Measurements from ENCODE around the gene GART.
"Not testable (repeated sequence)": the region's sequence is repeated elsewhere in the genome, so short reads cannot be mapped to it uniquely, and the experiment has no call there.

Gene GART

GRCh38 chr21:33511639-33512038 lies 30.3 kb downstream of the GART start:
- no peak for DNase-seq

- DNase-seq: no peak
Observed at GRCh38 chr21:33510826-33511225, 31.1 kb downstream of the GART start.

- DNase-seq: not testable (repeated sequence)
Observed at GRCh38 chr21:33507003-33507402, 34.9 kb downstream of the GART start.

- no peak for DNase-seq
Observed at GRCh38 chr21:33505833-33506232, 36.1 kb downstream of the GART start.

DNA sequence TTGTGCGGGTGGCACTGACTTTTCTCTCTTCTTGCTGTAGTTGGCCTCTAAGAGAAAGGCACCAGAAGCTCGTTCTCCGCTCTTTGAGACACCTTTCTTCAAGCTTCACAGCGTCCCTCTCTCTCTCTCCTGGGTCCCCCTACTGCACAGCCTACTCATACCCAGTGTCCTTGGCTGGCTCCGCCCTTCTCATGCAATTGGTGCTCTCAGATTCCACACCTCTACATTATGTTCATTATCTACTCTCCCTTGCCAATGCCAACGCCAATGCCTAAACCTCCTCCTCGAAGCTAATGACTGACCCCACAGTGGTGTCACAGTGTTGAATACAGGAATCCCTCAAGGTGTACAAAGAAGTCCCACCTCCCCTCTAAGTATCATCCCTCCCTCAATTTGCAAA lies 45.6 kb downstream of the GART start:
- DNase-seq: no peak

DNA sequence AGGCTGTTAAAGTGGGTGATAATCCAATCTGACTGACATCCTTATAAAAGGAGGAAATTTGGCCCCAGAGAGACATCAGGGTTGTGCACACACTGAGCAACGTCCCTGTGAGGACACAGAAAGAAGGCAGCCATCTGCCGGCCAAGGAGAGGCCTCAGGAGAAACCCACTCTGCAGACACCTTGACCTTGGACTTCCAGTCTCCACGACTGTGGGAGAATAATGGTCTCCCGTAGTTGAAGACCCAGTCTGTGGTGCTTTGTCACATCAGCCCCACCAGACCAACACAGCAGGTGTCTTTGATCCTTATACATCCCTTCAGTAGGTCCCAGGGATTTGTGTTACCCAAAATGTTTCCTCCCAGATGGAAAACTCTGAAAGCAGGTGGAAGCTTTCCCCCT lies 46.2 kb downstream of the GART start:
- no peak for DNase-seq

DNA sequence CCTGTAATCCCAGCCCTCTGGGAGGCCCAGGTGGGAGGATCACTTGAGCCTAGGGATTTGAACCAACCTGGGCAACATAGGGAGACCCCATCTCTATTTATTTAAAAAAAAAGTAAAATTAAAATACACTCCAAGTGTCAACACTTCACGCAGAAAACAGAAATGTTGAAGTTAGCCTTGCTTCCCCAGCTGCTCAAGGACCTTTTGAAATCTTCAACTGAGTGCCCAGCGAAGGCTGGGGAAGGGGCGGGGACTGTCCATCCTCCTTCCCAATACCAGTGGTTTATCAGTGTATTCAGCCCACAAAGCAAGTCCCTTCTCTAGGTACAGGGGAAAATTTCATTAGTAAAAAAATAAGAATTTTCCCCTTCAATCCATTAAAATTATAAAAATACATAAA lies 48.2 kb downstream of the GART start:
- no peak for DNase-seq

DNA sequence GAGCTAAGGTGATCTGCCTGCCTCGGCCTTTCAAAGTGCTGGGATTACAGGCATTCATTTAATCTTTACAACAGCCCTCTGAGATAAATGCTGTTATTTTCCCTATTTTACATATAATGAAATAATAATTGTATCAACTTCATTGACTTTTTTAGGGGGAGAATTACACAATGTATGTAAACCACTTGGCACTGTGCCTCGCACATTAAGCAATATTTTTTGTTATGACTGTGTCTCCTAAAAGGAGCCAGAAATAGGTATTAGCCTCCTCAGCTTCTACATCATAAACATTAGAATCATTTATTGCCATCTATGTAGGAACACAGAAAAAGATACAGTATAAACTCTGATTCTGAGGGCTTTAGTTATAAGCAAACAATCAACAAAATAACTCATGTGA lies 49.3 kb downstream of the GART start:
- no peak for DNase-seq

GRCh38 chr21:33491373-33492102 lies 50.4 kb downstream of the GART start, which contains the start of gene DNAJC28:
TSS of gene DNAJC28 (minus strand) at chr21:33491716. CDS start at chr21:33489393, 2,323 bp downstream.
- peak; percentile 96 for DNase-seq

DNA sequence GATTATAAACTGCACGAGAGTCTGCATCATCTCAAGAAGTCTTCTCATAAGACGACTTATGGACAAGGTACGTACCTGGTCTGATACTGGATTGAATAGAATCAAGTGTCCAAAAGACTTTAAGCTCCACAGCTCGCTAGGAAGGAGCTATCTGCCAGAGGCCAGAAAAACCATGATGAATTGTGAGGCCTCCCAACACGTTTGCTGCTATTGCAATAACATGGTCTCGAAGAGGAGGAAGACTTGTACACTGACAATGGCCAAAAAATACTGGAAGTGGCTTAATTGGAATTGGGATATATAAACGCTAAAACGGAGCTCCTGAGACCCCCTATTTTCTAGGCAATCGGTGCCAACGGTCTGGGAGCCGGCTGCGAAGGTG lies 50.9 kb downstream of the GART start:
- DNase-seq: no peak

DNA sequence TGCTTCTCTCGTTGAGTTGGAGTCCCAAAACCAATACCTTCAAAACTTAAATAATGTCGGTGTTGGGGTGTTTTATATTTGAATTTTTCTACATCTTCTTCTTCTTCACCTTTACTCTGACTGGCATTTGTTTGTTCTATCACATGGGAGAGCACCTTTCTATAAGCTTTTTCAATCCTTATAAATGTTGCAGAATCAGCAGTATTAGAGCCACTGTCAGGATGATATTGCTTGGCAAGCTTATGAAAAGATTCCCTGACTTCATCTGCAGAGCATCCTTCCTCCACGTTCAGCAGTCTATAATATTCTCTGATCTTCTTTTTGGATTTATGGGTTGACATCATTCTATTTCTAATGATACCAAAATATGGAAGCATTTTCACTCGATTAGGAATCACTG lies 53.0 kb downstream of the GART start:
- DNase-seq: no peak

DNA sequence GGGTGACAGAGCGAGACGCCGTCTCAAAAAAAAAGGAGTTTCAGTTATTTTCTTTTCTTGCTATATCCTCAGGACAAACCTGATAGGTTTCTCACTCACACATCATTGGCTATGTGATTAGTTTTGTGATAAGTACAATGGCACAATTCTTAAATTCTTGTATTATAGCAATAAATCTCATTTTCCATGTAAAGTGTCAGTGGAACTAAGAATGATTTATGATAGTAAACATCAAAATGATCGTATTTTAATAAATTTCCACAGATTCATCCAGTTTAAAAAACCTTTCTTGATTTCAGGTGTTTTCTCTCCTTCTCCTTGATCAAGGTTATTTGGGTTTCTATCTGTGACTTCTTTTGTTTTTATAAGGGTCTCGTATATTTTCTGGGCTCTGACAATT lies 53.9 kb downstream of the GART start:
- DNase-seq: no peak

DNA sequence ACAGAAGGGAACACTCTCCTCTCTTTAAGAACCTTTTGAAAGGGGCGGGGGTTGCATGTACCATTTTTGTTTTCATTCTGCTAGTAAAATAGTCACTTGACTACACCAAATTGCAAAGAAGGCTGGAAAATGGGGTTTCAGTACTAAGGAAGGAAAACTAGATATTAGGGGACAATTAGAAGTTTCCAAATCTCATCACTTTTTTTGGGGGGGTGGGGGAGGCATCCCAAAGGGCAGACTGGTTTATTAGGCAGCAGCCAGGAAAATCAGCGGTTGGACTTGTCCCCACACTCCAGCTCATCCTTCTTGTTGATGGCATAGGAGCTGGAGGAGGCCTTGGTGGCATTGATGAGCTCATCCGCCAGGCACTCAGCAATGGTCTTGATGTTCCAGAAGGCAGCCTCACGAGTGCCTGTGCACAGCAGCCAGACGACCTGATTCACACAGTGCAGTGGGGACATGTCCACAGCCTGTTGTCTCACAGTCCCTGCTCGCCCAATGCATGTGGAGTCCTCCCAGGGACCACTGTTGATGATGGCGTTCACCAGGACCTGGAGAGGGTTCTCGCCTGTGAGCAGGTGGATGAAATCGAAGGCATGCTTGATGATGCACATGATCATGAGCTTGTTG lies 60.5 kb downstream of the GART start:
- no peak for DNase-seq

GRCh38 chr21:33480481-33481103 lies 61.3 kb downstream of the GART start:
- DNase-seq: no peak

DNA sequence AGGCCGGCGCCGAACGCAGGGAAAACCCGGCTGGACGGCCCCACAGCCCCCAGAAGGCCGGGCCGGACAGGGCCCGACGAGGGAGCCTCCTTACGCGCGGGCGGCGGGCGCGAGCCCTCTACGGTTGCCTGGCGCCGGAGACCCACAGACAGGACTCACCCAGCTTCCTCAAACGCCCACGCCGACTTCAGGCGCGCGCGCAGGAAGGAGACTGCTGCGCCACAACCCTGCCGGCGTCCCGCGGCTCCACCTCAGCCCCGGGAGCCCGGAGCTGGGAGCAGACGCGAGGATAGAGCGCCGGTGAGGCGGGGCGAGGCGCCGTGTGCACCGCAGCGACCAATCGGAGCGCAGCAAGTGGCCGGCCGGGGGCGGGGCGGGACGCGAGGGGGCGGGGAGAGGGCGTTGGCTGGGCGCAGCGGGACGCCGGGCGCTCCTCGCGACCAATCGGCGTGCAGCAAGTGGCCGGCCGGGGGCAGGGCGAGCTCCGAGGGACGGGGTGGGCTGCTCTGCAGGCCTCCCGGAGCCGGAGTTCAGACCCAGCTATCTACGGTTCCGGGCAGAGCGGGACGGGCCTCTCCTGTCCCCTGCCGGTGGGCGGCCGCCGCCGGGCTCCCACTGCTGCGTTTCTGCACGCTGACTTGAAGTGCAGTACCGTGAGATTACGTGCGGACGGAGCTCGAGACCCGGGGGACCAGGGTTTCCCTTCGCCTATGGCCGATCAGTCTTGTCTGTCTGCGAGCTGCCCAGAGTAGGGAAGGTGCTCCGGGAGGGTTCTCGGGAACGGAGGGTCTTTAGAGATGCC lies 62.0 kb downstream of the GART start, which contains the start of gene TMEM50B:
Gene TMEM50B, minus strand, starts transcription at position 296 of the 802 bp plus-strand sequence. CDS start 11,089 bp downstream, outside the sequence.
- DNase-seq: peak; percentile 97

DNA sequence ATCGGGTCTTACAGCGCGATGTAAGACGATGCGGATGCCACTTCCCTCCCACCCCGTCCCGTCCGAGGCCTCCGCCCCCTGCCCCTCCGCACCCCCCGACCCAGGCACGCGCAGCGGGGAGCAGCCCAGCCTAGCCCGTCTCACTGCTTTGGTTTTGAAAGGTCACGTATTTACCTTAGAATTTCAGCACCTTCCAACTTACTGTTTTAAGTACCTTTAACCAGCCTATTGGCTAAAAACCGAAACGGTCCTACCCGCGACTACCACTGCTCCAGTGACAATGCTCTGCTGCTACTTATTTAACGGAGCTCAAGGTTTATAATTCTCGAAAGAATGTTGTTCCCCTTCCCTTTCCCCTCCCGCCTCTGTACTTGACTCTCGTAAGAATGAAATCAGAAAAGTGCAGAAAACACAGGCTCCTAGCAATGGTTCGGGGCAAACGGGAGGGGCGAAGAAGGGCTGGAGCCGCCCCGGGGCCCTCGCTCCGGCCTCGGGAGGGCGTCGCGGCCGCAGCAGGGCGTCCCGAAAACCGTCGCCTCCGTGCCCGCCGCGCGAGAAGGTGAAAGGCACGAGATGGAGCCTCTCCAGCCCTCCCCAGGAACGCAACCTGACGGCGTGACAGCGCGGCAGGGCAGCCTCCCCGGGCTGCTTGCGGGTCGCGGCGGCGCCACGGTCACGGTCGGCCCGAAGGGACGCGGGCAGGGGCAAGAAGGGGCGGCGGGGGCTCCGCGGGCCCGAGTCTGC lies 62.8 kb downstream of the GART start:
- no peak for DNase-seq

DNA sequence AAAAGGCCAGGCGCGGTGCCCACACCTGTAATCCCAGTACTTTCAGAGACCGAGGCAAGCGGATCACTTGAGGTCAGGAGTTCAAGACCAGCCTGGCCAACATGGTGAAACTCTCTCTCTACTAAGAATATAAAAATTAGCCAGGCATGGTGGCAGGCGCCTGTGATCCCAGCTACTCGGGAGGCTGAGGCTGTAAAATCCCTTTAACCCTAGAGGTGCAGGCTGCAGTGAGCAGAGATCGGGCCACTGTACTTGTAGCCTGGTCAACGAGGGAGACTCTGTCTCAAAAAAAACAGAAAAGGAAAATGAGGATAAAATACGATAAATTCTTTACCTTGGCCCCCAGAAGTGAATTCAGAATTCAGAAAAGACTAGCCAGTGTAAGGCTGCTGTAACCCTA lies 63.7 kb downstream of the GART start:
- no peak for DNase-seq

DNA sequence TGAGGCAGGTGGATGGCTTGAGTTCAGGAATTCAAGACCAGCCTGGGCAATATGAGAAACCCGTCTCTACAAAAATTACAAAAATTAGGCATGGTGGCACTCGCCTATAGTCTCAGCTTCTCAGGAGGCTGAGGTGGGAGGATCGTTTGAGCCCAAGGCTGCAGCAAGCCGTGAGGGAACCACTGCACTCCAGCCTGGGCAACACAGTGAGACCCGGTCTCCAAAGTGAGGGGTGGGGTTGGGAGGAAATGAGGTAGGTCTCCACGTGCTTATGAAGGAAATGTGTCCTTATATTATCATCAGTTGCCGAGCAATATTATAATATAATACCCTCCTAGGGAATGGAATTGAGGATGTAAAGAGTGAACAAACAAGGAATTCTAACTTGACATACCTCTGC lies 64.9 kb downstream of the GART start:
- no peak for DNase-seq

DNA sequence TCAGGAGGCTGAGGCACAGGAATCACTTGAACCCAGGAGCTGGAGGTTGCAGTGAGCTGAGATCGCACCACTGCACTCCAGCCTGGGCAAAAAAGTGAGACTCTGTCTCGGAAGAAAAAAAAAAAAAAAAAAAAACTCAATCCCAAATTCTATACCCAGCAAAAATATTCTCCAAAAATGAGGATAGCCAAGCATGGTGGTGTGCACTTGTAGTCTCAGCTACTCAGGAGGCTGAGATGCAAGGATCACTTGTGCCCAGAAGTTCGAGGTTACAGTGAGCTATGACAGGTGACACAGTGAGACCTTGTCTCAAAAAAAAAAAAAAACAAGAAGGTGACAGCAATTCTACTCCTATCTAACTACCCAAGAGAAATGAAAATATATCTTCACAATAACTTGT lies 68.6 kb downstream of the GART start:
- no peak for DNase-seq

DNA sequence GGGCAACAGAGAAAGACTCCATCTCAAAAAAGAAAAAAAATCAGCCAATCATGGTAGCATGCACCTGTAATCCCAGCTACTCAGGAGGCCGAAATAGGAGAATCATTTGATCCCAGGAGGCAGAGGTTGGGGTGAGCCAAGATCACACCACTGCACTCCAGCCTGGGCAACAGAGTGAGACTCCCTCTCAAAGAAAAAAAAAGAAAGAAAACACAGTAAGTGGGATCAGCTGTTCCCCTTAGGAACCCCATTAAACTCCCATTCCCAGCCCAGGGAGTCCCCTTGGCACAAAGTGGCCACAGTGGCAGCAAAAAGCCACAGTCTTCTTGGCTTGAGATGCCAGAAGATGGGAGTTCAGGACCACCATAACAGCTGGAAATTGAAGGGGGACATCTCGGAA lies 71.2 kb downstream of the GART start:
- DNase-seq: no peak

DNA sequence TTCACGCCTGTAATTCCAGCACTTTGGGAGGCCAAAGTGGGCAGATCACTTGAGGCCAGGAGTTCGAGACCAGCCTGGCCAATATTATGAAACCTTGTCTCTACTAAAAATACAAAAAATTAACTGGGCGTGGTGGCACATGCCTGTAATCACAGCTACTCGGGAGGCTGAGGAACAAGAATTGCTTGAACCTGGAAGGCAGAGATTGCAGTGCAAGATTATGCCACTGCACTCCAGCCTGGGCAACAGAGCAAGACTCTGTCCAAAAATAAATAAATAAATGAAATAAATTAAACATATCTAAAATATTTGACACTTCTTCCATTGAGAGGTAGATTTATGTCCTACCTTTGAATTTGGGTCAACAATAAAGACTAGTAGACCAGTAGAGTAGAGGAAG lies 72.7 kb downstream of the GART start:
- DNase-seq: not testable (repeated sequence)

GRCh38 chr21:33461538-33462250 lies 80.2 kb downstream of the GART start:
- DNase-seq: no peak
